K562 (cell line): ENCODE data around the gene NFS1. TPM values are rescaled to one million over a fixed set of nuclear protein-coding genes. Genes with fewer than 3 reads are reported as not detected.
A peak's percentile ranks its signal among the peaks of the same experiment; 100 is the strongest.

Experiments used
- POLR2H ChIP-seq: IDR thresholded peaks from 2 replicates; pipeline ENCODE4 v1.6.1; 2016; ENCODE audit warnings: missing genetic modification characterization, low read depth, mild to moderate bottlenecking, control low read depth, missing compliant biosample characterization, moderate library complexity
- ZNF318 ChIP-seq, 2 experiments: fragments of 450-650 bp; IDR thresholded peaks; 2 replicates each; pipeline ENCODE4 v1.6.1; 2016; ENCODE audit warnings: mild to moderate bottlenecking in 2 of 2, borderline replicate concordance in 1 of 2, low read depth in 1 of 2, moderate library complexity in 1 of 2
- polyA plus RNA-seq, 8 experiments: library from polyadenylated mRNA; depleted of rRNA in 4 of 8; stranded (reverse) in 5 of 8; unstranded in 3 of 8; fragments of >200 nt; fragmentation: Nextera tagmentation in 2 of 8; fragmentation: Illumina TruSeq in 1 of 8; extraction: Ambion mirVana in 2 of 8; extraction: Trizol in 1 of 8; gene quantifications; 2 replicates each; pipeline versions ENCODE4 v1.2.1 to v1.2.3, GENCODE V29; 2011 to 2014; ENCODE audit warnings: inconsistent platforms in 1 of 8, missing spikeins in 1 of 8
- total RNA-seq, 7 experiments: library from RNA; depleted of rRNA in 6 of 7; stranded (reverse); fragments of >200 nt in 6 of 7; fragmentation: Illumina TruSeq in 2 of 7; extraction: Trizol in 2 of 7; gene quantifications; 2 replicates each; pipeline versions ENCODE4 v1.2.1 to v1.2.3, GENCODE V29; 2011 to 2021; ENCODE audit warnings: low replicate concordance in 1 of 7

The NFS1 gene
- total and polyA plus RNA-seq, 9 of the 15 experiments (the other 6 are each of a cell fraction or from before 2014, with no cell fraction given) = 11.5 to 84.8 (median 47.1) TPM

GRCh38 chr20:35729836-35730582, 30.9 kb upstream of the NFS1 start (continued):
- no peak for TF ChIP-seq ZNF318 (IDR thresholded peaks at IDR 0.05; ENCODE audit: borderline replicate concordance in 1 of 2, low read depth in 1 of 2)
- TF ChIP-seq POLR2H (tag) = 0 out of 2 replicates have a peak, but pooled peaks have one; percentile 3
